GM18498 (cell line): Measurements from ENCODE around the gene RIT2.
"Not testable (repeated sequence)": the region's sequence is repeated elsewhere in the genome, so short reads cannot be mapped to it uniquely, and the experiment has no call there.

ENCODE experiments used
- ATAC-seq: cut with Tn5 transposase; IDR thresholded peaks from one replicate; pipeline ENCODE4 v1.9.1; 2021; ENCODE audit warnings: mild to moderate bottlenecking, moderate library complexity; ENCODE audit not compliant: unreplicated experiment

RIT2 gene

DNA sequence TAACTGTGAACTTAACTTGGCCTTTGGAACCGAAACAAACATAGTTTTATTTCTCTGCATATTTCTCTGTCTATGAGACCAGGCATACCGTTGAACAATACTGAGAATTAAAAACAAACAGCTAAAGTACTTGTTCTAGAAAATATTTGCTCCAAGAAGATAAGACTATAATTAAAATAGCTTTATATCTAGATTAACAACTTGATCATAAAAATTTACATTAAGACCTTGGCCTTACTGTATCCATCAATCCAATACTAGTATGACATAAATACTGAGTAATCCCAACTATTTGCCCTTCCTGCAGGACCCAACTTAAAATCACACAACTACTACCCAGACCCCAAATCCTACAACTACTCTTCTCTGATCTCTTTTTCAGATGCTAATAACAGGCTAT is 260.9 kb downstream of the RIT2 start:
- ATAC-seq: no peak

- ATAC-seq: no peak
Observed at GRCh38 chr18:42850174-42851083, 265.1 kb downstream of the RIT2 start.

DNA sequence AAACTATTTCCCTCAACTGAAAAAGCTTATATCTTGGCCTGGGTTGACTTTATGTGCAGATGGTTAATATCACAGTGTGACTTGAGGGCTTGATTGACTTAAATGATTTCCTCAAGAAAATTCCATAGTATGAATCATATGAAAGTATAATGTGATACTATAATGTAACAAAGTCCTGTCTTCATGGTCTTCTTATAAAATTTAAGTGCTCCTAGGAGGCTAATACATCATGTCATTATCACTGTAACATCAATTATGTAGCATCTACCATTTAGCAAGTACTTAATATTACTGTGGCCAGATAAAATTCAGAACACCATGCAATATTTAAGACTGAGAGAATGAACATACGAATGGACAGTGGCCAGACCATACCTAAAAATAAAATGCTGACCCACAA is 276.1 kb downstream of the RIT2 start:
- ATAC-seq: no peak

- ATAC-seq: no peak
Observed at GRCh38 chr18:42838546-42839145, 276.8 kb downstream of the RIT2 start.

DNA sequence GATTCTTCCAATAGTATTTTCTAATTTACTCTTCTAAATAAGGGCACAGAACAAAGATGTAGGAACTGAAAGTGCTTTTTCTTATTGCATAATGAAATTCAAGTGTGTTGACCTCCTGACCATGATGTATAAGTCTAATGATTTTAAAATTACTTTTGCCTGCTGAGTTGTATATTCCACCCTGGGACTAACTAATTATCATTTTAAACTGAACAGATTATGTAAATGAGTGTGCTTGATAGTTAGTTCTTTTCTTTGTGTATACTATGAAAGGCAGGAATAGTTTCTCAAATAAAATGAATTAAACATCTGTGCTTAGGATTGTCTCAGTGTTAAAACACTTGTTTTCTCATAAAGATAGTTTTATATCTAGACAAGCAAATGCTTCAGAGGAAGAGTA is 284.5 kb downstream of the RIT2 start:
- no peak for ATAC-seq

GRCh38 chr18:42828881-42829280 is 286.6 kb downstream of the RIT2 start:
- no peak for ATAC-seq

- no peak for ATAC-seq
Observed at GRCh38 chr18:42824178-42824577, 291.3 kb downstream of the RIT2 start.

DNA sequence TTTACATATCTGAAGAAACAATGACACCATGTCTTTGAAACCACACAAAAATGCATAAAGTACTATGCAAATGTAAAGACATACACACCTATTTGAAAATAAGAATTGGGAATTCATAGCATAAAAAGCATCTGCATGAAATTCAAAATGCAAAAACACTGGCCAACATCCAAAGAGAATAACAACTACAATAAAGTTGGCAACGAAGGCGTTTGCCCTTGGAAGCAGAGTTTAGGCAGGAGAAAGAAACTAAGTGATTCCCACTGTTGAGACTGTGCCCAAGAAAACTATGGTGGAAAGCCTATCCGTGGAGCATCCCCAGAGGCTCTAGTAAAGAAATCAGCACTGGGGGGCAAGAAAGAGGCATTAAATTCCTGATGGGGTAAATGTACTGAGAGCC is 292.8 kb downstream of the RIT2 start:
- ATAC-seq: no peak

DNA sequence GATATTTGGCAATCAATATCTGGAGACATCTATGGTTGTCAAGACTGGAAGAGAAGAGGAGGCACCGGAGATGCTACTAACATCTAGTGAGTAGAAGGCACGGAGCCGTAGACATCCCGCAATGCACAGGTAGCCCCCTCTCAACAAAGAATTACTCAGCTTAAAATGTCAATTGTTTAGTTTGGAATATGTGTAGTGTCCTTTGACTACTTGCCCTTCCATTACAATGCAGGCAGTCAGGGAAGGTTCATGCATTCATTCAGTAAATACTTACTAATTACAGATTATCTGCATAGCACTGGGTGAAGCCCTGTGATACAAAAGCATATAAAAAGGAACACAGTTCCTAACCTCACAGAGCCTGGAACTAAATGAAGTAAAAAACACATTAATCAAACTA is 294.0 kb downstream of the RIT2 start:
- no peak for ATAC-seq

GRCh38 chr18:42814618-42815017 is 300.9 kb downstream of the RIT2 start:
- ATAC-seq: no peak

DNA sequence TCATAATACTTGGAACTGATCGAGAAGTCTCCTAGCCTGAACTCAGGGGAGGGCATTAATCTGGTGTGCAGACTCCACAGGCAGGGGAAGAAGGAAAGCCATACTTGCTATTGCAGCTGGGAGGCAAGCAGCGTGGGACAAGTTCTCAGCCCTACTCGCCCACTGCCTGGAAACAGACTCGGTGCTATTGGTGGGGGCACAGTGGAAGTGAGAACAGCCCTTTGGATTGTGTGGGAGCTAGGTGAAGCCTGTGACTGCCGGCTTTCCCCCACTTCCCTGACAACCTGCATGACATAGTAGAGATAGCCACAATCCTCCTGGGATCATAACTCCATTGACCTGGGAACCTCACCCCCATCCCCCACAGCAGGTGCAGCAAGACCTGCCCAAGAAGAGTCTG is 301.3 kb downstream of the RIT2 start:
- no peak for ATAC-seq

DNA sequence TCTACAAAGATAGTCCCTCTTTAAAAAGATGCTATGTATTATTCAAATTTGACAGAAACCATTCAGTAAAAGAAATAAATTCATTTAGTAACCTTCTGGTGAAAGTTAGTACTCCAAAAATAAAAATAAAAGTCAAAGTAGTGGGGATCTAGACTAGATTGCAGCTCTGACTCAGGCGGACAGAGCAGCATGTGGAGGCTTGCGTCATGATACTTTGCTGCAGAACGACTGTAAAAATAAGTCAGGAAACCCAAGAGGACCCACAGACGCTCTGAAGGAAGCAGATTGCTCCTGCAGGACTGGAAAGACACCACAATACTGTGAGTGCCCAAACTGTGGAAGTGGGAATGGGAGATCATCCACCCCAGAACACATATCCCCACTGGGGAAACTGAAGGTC is 301.9 kb downstream of the RIT2 start:
- no peak for ATAC-seq

DNA sequence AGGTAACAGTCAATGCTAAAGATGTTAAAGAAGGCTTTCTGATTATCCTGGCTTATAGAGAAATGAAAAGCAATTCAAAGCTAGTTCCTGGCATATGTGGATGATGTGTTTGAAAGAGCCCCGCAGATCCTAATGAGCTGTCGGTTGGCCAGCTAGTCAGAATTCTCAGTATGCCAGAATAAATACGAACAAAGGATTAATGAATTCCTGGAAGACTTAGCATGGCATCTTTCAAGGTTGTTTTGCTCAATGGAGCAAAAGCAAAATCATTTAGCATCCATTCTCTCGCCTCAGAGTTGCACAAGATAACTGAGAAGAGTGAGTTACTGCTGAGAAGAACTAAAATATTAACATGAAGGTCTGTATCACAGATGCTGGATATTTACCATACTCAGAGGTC is 307.6 kb downstream of the RIT2 start:
- ATAC-seq: no peak

DNA sequence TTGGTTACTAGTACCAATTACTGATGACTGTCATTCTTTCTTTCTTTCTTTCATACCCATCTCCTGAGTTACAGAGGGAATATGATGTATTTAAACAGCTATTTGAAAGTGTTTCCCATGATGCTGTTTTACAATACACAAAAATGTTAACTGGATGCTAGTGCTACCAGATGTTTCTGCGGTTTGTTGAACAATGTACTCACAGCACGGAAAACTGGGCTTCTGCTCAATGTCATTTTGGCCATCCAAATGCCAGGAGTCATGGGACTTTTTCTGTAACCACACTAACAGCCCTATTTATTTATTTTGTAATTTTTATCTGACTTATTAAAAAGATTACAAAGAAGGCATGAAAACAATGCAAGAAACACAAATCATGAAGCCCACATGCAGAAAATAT is 313.8 kb downstream of the RIT2 start:
- no peak for ATAC-seq

DNA sequence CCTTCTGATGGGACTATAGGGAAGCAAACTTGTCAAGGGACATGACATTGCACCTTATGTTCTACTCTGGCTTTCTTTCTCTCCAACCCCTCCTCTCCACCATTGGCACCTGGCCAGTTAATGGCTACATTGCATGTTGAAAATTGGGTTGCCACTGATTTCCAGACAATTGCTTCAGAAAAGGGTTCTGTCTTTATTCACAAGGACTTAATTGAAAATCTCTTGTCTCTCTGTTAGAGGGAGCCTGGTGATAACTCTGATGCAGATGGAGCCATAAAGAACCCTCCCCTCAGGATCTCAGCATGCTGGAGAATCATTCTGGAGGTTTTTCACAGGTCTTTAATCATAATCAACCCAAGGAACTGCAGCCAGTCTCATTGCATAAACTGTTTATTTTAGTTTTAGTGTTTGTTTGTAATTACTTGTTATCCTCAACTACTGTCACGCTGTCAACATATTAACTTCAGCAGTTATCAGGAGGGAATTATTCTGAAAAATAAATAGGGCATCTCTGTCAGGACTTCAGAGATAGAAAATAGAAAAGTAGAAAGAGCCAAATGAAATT is 316.8 kb downstream of the RIT2 start:
- no peak for ATAC-seq

DNA sequence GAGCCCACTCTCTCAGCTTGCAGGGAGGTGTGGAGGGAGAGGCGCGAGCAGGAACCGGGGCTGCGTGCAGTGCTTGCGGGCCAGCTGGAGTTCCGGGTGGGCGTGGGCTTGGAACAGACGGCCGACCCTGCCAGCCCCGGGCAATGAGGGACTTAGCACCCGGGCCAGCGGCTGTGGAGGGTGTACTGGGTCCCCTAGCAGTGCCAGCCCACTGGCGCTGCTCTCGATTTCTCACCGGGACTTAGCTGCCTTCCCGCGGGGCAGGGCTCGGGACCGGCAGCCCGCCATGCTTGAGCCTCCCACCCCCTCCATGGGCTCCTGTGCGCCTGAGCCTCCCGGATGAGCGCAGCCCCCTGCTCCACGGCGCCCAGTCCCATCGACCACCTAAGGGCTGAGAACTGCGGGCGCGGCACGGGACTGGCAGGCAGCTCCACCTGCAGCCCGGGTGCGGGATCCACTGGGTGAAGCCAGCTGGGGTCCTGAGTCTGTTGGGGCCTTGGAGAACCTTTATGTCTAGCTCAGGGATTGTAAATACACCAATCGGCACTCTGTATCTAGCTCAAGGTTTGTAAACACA is 320.2 kb downstream of the RIT2 start:
- not testable (repeated sequence) for ATAC-seq

- ATAC-seq: no peak
Observed at GRCh38 chr18:42792731-42793130, 322.8 kb downstream of the RIT2 start.

GRCh38 chr18:42784632-42785031 is 330.9 kb downstream of the RIT2 start:
- no peak for ATAC-seq

DNA sequence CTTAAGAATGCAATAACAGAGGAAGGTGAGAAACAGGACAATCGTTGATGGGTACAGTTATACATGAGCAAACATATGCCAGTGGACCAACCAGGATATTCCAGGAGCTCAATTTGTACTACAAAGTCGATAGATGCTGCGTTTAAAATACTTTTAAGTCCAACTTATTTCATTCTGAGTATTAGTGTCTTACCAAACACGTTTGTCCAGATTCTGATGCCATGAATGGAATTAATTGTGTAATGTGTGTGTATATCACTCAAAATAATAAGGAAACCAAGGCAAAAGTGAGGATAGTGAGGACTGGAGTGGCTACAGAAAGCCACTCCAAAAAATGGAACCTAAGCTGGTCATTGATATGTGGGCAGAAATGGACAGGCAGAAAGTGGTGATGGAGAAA is 332.6 kb downstream of the RIT2 start:
- ATAC-seq: no peak

GRCh38 chr18:42781298-42781815 is 334.1 kb downstream of the RIT2 start:
- no peak for ATAC-seq

GRCh38 chr18:42780171-42780570 is 335.3 kb downstream of the RIT2 start:
- ATAC-seq: no peak
